Esophagus squamous epithelium (tissue), 4 donors: ENCODE results near the gene TTC39B.

Experiments
- CTCF ChIP-seq, 6 experiments: fragments of 450-650 bp in 4 of 6; fragments of 200-600 bp in 2 of 6; sonication (generic) in 2 of 6; IDR thresholded peaks; one replicate each; pipeline ENCODE4 v1.5.1; 2016 to 2019; ENCODE audit warnings: antibody characterized with exemption in 6 of 6, mild to moderate bottlenecking in 4 of 6, moderate library complexity in 4 of 6
- POLR2A ChIP-seq, 4 donors: fragments of 450-650 bp; IDR thresholded peaks; one replicate each; pipeline ENCODE4 v1.6.1; 2017; ENCODE audit warnings: antibody characterized with exemption in 4 of 4, mild to moderate bottlenecking in 4 of 4, moderate library complexity in 3 of 4

- TF ChIP-seq POLR2A (IDR thresholded peaks at IDR 0.05) (no peak), CTCF (IDR thresholded peaks at IDR 0.05) (no peak)
Measured at GRCh38 chr9:15153961-15154360, 153.1 kb downstream of the TTC39B start.
